Thymus (tissue), 11 donors: ENCODE results near the gene EHD1. TPM values are rescaled to one million over a fixed set of nuclear protein-coding genes. Genes with fewer than 3 reads are reported as not detected.

ENCODE experiments used
- DNase-seq, 9 donors: peaks; one replicate each; pipeline ENCODE4 v3.0.0-alpha.2; 2013; ENCODE audit warnings: low spot score in 9 of 9, low read depth in 6 of 9, missing footprints in 1 of 9
- H3K27ac ChIP-seq, 2 donors: one replicate each; pipeline ENCODE4 v1.5.1; 2013; ENCODE audit warnings: control low read depth in 1 of 2, low read depth in 1 of 2, low read length in 1 of 2, mild to moderate bottlenecking in 1 of 2, moderate library complexity in 1 of 2
- H3K27me3 ChIP-seq, 2 donors: one replicate each; pipeline ENCODE4 v1.5.1; 2013; ENCODE audit warnings: low read length in 1 of 2; ENCODE audit not compliant: control insufficient read depth in 2 of 2, insufficient read depth in 1 of 2
- H3K36me3 ChIP-seq, 2 donors: one replicate each; pipeline ENCODE4 v1.5.1; 2013; ENCODE audit warnings: low read length in 1 of 2, mild to moderate bottlenecking in 1 of 2, moderate library complexity in 1 of 2; ENCODE audit not compliant: control insufficient read depth in 2 of 2, insufficient read depth in 2 of 2
- H3K4me1 ChIP-seq, 2 donors: one replicate each; pipeline ENCODE4 v1.5.1; 2013; ENCODE audit warnings: low read length in 2 of 2; ENCODE audit not compliant: control insufficient read depth in 2 of 2, insufficient read depth in 2 of 2
- H3K4me3 ChIP-seq, 2 donors: one replicate each; pipeline ENCODE4 v1.5.1; 2013; ENCODE audit warnings: low read length in 2 of 2, control low read depth in 1 of 2, mild to moderate bottlenecking in 1 of 2
- H3K9me3 ChIP-seq, 2 donors: one replicate each; pipeline ENCODE4 v1.5.1; 2013; ENCODE audit warnings: low read length in 1 of 2, mild to moderate bottlenecking in 1 of 2; ENCODE audit not compliant: control insufficient read depth in 2 of 2, insufficient read depth in 1 of 2
- WGBS: extraction: QIAGEN DNeasy Blood & Tissue Kit; methylation state at CpG from one replicate; pipeline ENCODE4 v1.1.7; 2013; 5-methylcytosine and 5-hydroxymethylcytosine counted together
- polyA plus RNA-seq: library from polyadenylated mRNA; stranded (reverse); fragments of 200-250 nt; gene quantifications from one replicate; pipeline ENCODE4 v1.2.3, GENCODE V29; 2013
- total RNA-seq: library from RNA; stranded (reverse); fragments of 120-200 nt; gene quantifications from one replicate; pipeline ENCODE4 v1.2.4, GENCODE V29; 2013
- donor health status: healthy.

Gene EHD1
- total and polyA plus RNA-seq, 2 donors = 17.3 to 32.3 TPM

GRCh38 chr11:64809781-64810241 is 68.6 kb downstream of the EHD1 start:
- H3K27me3 ChIP-seq = no peaks in the 10 kb centered on the region
- peaks cover 6 to 18% of the 10 kb centered on the region in 2 donors for H3K4me1 ChIP-seq
- H3K36me3 ChIP-seq = peaks cover 30% of the 10 kb centered on the region in 2 donors
- no peak for DNase-seq
- peak overlapping the region; percentile 89 to 98 for H3K27ac ChIP-seq
- H3K9me3 ChIP-seq = peaks cover 0 to 2% of the 10 kb centered on the region in 2 donors
- 9% methylated on average over 44 of the region's 44 CpGs for WGBS
- H3K4me3 ChIP-seq = peak overlapping the region; percentile 75 to 92

- H3K9me3 ChIP-seq = peaks cover 0 to 2% of the 10 kb centered on the region in 2 donors
- no peak overlapping the region for H3K27ac ChIP-seq
- H3K4me3 ChIP-seq = no peak overlapping the region
- peaks cover 24 to 42% of the 10 kb centered on the region in 2 donors for H3K4me1 ChIP-seq
- DNase-seq = no peak
- no peaks in the 10 kb centered on the region for H3K27me3 ChIP-seq
- 98% methylated on average over 9 of the region's 9 CpGs for WGBS
- peaks cover 37 to 44% of the 10 kb centered on the region in 2 donors for H3K36me3 ChIP-seq
Observed at GRCh38 chr11:64805481-64805880, 72.9 kb downstream of the EHD1 start.

GRCh38 chr11:64804346-64805210 is 73.8 kb downstream of the EHD1 start:
- DNase-seq = no peak
- 97% methylated on average over 41 of the region's 41 CpGs for WGBS

GRCh38 chr11:64803846-64804345 is 74.5 kb downstream of the EHD1 start:
- Histone ChIP-seq H3K4me3 (peak overlapping the region; percentile 74 to 76), H3K27ac (peak overlapping the region in 1 of 2 donors; percentile 77), H3K27me3 (no peaks in the 10 kb centered on the region), H3K36me3 (peaks cover 53 to 54% of the 10 kb centered on the region in 2 donors), H3K9me3 (peaks cover 0 to 2% of the 10 kb centered on the region in 2 donors), H3K4me1 (peaks cover 18 to 36% of the 10 kb centered on the region in 2 donors)
- 61% methylated on average over 15 of the region's 15 CpGs for WGBS
- no peak for DNase-seq

More at GRCh38 chr11:64804346-64805210, 73.8 kb downstream of the EHD1 start:
- H3K4me3 ChIP-seq = no peak overlapping the region
- peaks cover 22 to 43% of the 10 kb centered on the region in 2 donors for H3K4me1 ChIP-seq
- peaks cover 0 to 2% of the 10 kb centered on the region in 2 donors for H3K9me3 ChIP-seq
- no peaks in the 10 kb centered on the region for H3K27me3 ChIP-seq
- peaks cover 46 to 48% of the 10 kb centered on the region in 2 donors for H3K36me3 ChIP-seq
- H3K27ac ChIP-seq = no peak overlapping the region

- Histone ChIP-seq H3K36me3 (peaks cover 57 to 58% of the 10 kb centered on the region in 2 donors), H3K9me3 (peaks cover 0 to 2% of the 10 kb centered on the region in 2 donors), H3K4me1 (peaks cover 18 to 36% of the 10 kb centered on the region in 2 donors), H3K4me3 (peak within 1 kb of the TSS; percentile 74 to 76), H3K27me3 (no peaks in the 10 kb centered on the region), H3K27ac (peak within 1 kb of the TSS; percentile 44 to 94)
- peak in 8 of 9 donors; percentile 43 to 89 (median 76) for DNase-seq
- WGBS = under 1% methylated on average over 58 of the region's 58 CpGs
Observed at GRCh38 chr11:64803158-64803845, 75.1 kb downstream of the EHD1 start, which contains the start of gene MAP4K2. Gene MAP4K2, minus strand, starts transcription at chr11:64803214. Its CDS starts 65 bp downstream, at chr11:64803149.

- Histone ChIP-seq H3K27me3 (no peaks in the 10 kb centered on the region), H3K4me1 (peaks cover 18 to 36% of the 10 kb centered on the region in 2 donors), H3K36me3 (peaks cover 54% of the 10 kb centered on the region in 2 donors), H3K27ac (peak overlapping the region; percentile 44 to 94), H3K4me3 (peak overlapping the region; percentile 66 to 74), H3K9me3 (peaks cover 0 to 2% of the 10 kb centered on the region in 2 donors)
- DNase-seq = peak in 5 of 9 donors; percentile 17 to 57 (median 39)
- WGBS = 6% methylated on average over 54 of the region's 54 CpGs
Observed at GRCh38 chr11:64802370-64803157, 75.9 kb downstream of the EHD1 start.

Other genes with a start within 250 kb of the EHD1 start
- gene NRXN2, start 155.4 kb downstream of the EHD1 start, total RNA-seq = 0.85 TPM
- 1.6 TPM for gene NRXN2, start 155.4 kb downstream of the EHD1 start, polyA plus RNA-seq
- 38.1 TPM for gene RASGRP2, start 134.5 kb downstream of the EHD1 start, total RNA-seq
- gene RASGRP2, start 134.5 kb downstream of the EHD1 start, polyA plus RNA-seq = 227 TPM
- gene PYGM, start 118.6 kb downstream of the EHD1 start, total RNA-seq = 1.0 TPM
- gene PYGM, start 118.6 kb downstream of the EHD1 start, polyA plus RNA-seq = 3.5 TPM
- 49.5 TPM for gene SF1, start 100.1 kb downstream of the EHD1 start, total RNA-seq
- gene SF1, start 100.1 kb downstream of the EHD1 start, polyA plus RNA-seq = 134 TPM
- 23.9 TPM for gene MAP4K2, start 75.4 kb downstream of the EHD1 start, total RNA-seq
- gene MAP4K2, start 75.4 kb downstream of the EHD1 start, polyA plus RNA-seq = 37.6 TPM
- gene MEN1, start 68.1 kb downstream of the EHD1 start, total RNA-seq = 10.8 TPM
- 33.4 TPM for gene MEN1, start 68.1 kb downstream of the EHD1 start, polyA plus RNA-seq
- 1.7 TPM for gene CDC42BPG, start 34.0 kb downstream of the EHD1 start, total RNA-seq
- gene CDC42BPG, start 34.0 kb downstream of the EHD1 start, polyA plus RNA-seq = 7.4 TPM
- gene ATG2A, start 38.6 kb upstream of the EHD1 start, total RNA-seq = 6.3 TPM
- 35.2 TPM for gene ATG2A, start 38.6 kb upstream of the EHD1 start, polyA plus RNA-seq
- 4.4 TPM for gene PPP2R5B, start 46.1 kb upstream of the EHD1 start, total RNA-seq
- 18.3 TPM for gene PPP2R5B, start 46.1 kb upstream of the EHD1 start, polyA plus RNA-seq
- gene GPHA2, start 57.3 kb upstream of the EHD1 start, total RNA-seq = 0.47 TPM
- gene GPHA2, start 57.3 kb upstream of the EHD1 start, polyA plus RNA-seq = 1.6 TPM
- 0.14 TPM for gene MAJIN, start 93.5 kb upstream of the EHD1 start, total RNA-seq
- 0.50 TPM for gene MAJIN, start 93.5 kb upstream of the EHD1 start, polyA plus RNA-seq
- gene BATF2, start 118.3 kb upstream of the EHD1 start, total RNA-seq = 0.90 TPM
- gene BATF2, start 118.3 kb upstream of the EHD1 start, polyA plus RNA-seq = 3.1 TPM
- 42.8 TPM for gene ARL2, start 135.5 kb upstream of the EHD1 start, total RNA-seq
- gene ARL2, start 135.5 kb upstream of the EHD1 start, polyA plus RNA-seq = 52.0 TPM
- 10.6 TPM for gene SNX15, start 148.8 kb upstream of the EHD1 start, total RNA-seq
- gene SNX15, start 148.8 kb upstream of the EHD1 start, polyA plus RNA-seq = 15.4 TPM
- gene SAC3D1, start 162.6 kb upstream of the EHD1 start, total RNA-seq = 11.2 TPM
- gene SAC3D1, start 162.6 kb upstream of the EHD1 start, polyA plus RNA-seq = 11.5 TPM
- 5.1 TPM for gene NAALADL1, start 179.9 kb upstream of the EHD1 start, total RNA-seq
- 9.0 TPM for gene NAALADL1, start 179.9 kb upstream of the EHD1 start, polyA plus RNA-seq
- gene CDCA5, start 205.4 kb upstream of the EHD1 start, total RNA-seq = 26.8 TPM
- 2.2 TPM for gene CDCA5, start 205.4 kb upstream of the EHD1 start, polyA plus RNA-seq
- 16.8 TPM for gene ZFPL1, start 205.6 kb upstream of the EHD1 start, total RNA-seq
- gene ZFPL1, start 205.6 kb upstream of the EHD1 start, polyA plus RNA-seq = 42.5 TPM
- 110 TPM for gene VPS51, start 217.6 kb upstream of the EHD1 start, total RNA-seq
- gene VPS51, start 217.6 kb upstream of the EHD1 start, polyA plus RNA-seq = 121 TPM
- 16.1 TPM for gene TM7SF2, start 233.3 kb upstream of the EHD1 start, total RNA-seq
- gene TM7SF2, start 233.3 kb upstream of the EHD1 start, polyA plus RNA-seq = 35.8 TPM
- 10.1 TPM for gene ZNHIT2, start 239.1 kb upstream of the EHD1 start, total RNA-seq
- 16.5 TPM for gene ZNHIT2, start 239.1 kb upstream of the EHD1 start, polyA plus RNA-seq
- gene FAU, start 243.5 kb upstream of the EHD1 start, total RNA-seq = 1,067 TPM
- gene FAU, start 243.5 kb upstream of the EHD1 start, polyA plus RNA-seq = 1,132 TPM
- gene MRPL49, start 243.7 kb upstream of the EHD1 start, total RNA-seq = 42.3 TPM
- gene MRPL49, start 243.7 kb upstream of the EHD1 start, polyA plus RNA-seq = 36.2 TPM